GM21381 (cell line): ENCODE data around the gene RBM23.
A peak's percentile ranks its signal among the peaks of the same experiment; 100 is the strongest.
"Not testable (repeated sequence)": the region's sequence is repeated elsewhere in the genome, so short reads cannot be mapped to it uniquely, and the experiment has no call there.

Experiments used
- ATAC-seq: cut with Tn5 transposase; IDR thresholded peaks from one replicate; pipeline ENCODE4 v1.9.1; 2021; ENCODE audit warnings: mild to moderate bottlenecking, moderate library complexity; ENCODE audit not compliant: unreplicated experiment

The RBM23 gene

DNA sequence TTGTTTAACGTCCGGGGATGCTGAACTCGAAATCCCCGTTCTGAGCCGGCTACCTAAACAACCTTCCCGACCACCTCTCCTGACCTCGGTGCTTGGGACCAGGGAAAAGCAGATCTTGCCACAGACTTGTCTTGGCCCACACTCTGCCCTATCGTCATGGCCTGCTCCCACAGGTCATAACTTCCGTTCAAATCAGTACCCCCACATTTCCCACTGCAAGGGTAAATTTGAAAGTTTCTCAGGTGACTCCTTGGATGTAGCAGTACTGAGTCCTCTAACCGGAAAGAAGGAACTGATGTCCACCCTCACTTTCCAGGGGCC, 612 bp upstream of the RBM23 start:
- ATAC-seq, result no peak

DNA sequence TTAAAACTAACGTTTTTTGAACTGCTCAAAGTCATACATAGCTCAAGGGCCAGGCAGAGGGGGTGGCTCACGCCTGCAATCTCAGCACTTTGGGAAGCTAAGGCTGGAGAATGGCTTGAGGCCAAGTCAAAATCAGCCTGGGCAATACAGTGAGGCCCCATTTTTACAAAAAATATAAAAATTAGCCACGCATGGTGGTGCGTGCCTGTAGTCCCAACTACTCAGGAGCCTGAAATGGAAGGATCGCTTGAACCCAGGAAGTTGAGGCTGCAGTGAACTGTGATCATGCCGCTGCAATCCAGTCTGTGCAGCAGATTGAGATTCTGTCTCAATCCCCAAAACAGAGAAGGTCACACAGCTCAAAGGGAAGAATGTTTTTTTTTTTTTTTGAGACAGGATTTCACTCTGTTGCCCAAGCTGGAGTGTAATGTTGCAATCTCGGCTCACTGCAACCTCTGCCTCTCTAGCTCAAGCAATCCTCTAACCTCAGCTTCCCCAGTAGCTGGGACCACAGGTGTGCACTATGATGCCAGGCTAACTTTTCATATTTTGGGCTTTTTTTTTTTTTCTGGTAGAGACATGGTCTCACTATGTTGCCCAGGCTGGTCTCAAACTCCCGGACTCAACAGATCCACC, 2.9 kb downstream of the RBM23 start:
- no peak for ATAC-seq

DNA sequence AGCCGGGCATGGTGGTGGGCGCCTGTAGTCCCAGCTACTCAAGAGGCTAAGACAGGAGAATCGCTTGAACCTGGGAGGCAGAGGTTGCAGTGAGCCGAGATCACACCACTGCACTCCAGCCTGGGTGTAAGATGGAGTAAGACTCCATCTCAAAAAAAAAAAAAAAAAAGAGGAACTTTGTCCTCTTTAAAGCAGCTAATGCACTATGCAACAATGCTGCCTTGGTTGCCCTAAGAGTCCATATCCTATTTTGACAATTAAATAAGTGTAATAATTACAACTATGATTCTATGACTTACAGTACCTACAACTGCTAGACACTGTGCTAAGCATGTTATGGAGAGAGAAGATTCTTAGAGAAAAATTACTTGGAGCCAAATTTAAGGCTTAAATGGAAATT, 4.1 kb downstream of the RBM23 start:
- ATAC-seq, result not testable (repeated sequence)

DNA sequence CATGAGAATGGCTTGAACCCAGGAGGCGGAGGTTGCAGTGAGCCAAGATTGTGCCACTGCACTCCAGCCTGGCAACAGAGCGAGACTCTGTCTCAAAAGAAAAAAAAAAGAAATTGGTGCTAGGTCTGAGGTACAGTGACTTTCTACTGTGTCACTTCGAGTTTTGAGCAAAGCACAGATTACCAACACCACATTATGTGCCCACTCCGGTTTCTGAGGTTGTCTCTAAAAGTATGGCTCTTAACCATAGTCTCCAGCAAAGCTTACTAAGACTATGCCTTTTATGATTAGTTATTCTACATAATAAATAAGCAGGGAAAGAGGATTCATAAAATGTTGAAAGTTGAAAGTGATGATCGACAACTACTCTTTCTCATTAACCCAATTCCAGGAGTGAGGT, 8.0 kb downstream of the RBM23 start:
- no peak for ATAC-seq

DNA sequence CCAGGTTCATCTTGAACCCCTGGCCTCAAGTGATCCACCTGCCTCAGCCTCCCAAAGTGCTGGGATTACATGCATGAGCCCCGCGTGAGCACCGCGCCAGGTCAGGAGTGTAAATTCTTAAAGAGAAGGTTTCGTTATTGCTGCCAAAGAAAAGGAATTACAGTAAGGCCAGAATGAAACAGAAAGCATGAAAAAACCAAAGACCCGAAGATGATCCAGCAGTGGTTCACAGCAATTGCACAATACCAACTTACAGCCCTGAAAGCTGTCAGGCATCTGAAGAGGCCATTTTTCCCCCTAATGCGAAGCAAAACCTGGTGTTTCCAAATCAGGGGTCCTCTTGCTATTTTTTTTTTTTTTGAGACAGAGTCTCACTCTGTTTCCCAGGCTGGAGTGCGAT, 10.3 kb downstream of the RBM23 start:
- no peak for ATAC-seq

DNA sequence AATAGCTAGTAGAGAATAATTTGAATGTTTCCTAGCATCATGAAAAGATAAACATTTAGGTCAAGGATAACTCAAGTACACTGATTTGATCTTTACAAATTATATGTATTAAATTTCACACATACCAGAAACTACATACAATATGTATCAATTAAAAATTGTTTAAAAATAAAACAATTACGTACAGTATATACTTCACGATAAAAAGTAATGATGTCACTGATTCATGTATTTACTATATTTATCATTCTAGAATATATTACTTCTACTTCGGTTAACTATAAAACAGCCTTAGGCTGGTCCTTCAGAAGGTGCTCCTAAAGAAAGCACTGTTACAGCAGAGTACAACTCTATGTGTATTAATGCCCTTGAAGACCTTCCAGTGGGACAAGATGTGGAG, 11.5 kb downstream of the RBM23 start:
- no peak for ATAC-seq

DNA sequence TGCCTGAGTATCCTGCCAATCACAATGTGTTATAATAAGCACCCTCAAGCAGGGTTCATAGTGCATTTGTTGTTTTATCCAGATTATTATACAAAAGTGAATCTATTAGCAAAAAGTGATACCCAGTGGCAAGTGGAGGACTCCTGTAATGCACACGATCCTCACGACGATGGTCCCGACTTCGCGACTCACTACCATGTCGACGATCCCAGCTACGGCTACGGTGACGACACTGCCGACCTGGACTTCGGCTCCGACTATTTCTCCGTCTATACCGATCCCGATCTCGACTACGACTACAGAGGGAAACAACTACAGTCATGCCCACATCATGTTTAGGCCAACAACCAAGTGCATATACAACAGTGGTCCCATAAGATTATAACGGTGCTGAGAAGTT, 12.9 kb downstream of the RBM23 start:
- ATAC-seq, result no peak

DNA sequence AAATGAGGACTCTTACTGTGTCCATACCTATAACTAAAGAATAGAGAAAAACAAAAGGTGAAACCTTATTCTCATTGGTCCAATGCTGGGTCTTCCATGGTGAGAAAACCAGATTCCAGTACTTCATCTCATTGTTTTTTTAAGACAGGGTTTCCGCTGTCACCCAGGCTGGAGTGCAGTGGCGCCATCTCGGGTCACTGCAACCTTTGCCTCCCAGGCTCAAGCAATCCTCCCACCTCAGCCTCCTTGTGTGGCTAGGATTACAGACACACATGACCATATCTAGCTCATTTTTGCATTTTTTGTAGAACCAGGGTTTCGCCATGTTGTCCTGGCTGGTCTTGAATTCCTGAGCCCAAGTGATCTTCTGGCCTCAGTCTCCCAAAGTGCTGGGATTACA, 13.3 kb downstream of the RBM23 start:
- no peak for ATAC-seq

DNA sequence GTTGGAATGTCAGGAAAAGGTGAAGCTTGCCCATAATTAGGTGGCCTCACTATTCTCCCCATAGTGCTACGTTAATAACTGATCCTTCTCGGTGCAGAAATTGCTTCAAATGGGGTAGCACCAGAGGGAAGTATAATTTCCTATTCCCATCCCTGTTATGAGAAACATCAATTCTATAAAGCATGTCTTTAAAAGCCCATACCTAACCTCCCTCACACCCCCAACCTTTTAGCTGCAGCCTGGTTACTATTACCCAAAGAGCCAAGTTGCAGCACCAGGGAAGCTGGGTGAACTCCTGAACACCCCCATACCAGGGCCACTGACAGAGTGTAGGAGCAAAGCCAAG, 15.2 kb downstream of the RBM23 start:
- no peak for ATAC-seq

DNA sequence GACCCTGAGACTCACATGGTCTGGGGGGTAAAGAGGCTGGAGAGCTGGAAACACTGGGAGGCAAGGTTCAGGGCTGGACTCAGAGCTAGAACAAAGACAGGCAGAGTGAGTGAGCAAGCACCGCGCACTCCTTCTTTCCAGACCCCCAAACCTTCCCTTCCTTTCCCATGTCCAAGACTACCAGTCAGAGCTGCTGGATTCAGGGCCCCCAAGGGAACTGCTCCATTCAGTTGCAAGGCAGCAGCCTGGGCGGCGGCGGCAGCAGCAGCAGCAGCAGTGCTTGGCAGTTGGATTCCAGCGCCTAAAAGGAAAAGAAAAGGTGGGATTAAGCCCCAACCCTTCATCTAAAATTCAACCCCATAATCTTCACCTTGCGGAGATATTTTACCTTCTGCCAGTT, 17.1 kb downstream of the RBM23 start:
- no peak for ATAC-seq

DNA sequence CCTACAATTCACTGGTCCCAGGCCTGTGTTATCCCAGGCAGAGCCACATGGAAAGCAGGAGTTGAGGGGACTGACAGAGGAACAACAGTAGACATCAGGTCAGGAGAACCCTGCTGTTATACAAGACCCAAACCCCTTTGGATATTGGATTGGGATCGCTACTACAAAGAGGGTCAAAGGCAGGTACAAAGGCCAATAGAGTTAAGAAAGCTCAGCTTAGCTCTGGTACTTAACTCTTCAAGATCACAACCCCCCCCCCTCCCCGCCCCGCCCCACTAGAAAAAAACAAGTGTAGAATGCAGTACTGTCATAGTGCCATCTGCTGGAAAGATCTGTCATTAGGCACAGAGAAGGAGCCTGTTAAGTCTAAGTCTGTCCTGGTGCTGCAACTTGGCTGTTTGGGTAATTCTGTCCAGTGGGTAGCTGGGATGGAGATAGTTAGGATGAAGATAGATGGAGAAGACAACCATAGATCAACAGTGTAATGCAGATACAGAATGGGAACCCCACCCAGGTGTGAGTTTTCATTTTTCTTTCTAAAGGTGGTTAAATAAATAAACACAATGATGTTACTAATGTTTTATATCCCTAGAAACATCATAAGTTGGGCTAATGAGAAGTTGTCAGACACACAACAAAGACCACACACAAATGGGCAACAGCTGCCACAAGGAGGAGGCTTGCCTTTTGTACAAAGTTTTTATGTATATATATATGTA, 18.7 kb downstream of the RBM23 start:
- no peak for ATAC-seq

DNA sequence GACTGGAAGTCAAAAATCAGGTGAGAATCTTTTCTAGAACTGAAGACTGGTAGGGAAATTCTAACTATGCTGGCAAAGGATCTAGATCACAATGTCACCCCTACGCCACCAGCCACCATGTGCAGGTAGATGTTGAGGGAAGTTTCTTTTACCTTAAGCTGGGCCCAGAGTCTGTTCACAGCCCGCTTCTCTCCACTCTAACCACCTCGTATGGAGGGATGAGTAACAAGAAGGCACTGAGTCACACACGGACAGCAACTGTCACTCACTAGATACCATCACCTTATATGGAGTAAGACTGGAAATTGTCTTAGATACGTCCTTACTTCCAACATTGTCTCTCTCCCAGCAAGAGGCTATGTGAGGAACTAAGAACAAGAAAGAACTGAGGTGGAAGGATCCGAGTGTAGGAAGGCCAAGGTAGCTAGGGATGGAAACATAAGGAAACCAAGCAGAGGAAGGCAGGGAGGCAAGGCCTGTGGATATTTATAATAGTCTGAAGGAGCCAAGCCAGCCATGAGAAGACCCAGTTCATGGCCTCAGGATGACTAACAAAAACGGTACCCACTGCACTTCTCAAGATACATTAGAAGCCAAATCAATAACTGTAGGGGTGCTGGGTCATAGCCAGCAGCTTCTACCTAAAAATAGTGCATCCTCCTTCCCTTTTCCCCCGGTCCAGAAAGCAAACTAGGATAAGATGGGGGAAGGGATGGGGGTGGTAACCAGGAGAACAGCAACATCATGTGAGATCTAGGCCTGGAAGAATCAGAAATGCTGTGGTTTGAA, 20.5 kb downstream of the RBM23 start:
- no peak for ATAC-seq

DNA sequence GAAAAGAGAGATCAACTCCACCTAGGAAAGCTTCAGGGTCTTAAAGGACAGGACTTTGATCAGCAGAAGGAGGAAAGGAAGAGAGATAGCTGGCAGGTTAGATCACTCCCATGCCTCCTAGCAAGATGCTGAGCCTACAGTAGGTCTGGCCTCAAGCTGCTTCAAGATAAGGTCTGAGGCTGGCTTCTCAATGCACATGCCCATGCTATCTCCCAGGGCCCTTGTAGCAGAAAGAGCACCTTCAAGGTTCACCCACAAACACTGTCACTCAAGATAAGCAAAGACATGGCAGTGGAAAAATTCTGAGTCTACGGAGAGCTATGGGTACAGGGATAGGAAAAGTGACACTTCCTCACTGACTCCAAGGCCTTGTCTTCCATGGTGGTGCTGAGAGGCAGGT, 21.6 kb downstream of the RBM23 start:
- ATAC-seq, result no peak

DNA sequence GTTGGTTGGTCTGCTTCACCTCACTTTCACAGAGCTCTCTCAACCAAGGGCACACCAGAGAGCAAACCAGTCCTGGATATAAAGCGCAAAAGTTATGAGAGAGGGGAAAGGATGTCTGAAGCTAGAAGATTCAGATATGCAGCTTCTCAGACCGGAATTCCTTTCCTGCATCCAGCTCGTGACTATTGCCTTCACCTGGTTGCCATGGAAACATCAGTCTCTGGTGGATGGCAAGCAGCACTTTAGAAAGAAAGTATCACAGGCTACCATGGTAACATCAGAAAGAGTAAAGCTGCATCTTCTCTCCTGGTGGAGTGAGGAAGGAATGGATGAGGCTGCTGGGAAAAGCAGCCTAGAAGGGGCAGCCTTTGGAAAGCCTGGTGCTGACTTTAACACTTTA, 22.2 kb downstream of the RBM23 start:
- ATAC-seq, result no peak

DNA sequence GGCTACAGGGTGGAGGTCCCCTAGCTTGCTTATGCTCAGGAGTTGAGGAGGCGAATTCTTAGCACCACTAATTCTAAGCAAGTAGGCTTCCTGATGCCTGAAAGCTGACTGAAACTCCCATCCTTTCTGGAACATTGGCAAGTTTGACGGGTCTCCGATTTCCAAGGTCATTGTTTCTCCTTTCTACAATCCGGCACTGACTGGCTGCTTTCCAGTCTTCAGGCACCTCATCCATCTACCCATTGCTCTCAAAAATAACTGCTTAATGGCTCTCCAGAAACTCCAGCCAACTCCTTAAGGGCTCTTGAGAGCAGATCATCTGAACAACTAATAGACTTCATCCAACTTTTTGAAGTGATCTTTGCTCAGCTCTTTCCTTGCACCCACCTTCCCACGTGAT, 22.6 kb downstream of the RBM23 start:
- no peak for ATAC-seq

DNA sequence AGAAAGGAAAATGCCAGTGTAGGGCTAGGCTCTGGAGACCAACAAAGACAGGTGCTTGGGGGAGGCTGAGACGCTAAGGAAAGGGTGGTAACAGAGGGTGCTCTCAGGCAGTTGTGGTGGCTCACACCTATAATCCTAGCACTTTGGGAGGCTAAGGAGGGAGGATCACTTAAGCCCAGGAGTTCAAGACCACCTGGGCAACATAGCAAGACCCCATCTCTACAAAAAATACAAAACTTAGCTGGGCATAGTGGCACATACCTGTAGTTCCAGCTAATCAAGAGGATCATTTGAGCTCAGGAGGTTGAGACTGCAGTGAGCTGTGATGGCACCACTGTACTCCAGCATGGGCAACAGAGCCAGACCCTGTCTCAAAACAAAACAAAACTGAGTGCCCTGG, 23.5 kb downstream of the RBM23 start:
- no peak for ATAC-seq

DNA sequence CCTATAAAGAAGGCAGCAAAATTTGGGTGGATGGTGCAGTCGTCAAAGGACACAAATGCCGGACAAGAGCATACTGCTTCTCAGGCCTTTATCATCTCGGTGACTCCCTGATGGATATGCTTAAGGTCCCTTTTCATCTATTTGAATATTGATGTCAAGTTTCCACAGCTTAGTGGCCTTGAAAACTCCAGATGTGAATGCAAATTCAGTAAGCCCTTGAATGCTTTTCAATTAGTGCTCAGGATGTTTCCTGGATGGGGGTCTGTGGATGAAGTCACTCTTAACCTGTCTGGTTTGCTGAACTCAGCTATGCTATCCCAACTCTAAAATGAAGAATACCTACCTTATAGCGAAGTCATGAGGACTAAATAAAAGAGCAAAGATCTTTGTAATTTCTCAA, 25.2 kb downstream of the RBM23 start:
- ATAC-seq, result no peak

DNA sequence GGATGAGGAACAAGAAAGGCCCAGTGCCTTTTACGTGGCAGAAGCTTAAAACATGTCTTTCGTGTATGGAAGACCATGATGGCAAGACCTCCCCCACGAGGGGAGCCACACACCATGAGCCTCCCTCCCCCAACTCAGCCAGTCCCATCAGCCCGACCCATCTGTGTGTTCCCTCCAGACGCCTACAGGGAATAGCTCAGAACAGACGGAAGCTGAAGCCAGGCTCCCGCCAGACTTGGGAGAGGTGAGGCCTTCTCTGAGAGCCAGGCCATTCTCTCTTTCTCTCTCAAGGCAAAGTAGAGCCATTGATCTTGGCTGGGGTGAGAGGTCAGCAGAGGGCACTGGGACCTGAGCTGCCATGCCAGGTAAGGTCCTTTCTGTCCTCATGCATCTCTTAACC, 26.5 kb downstream of the RBM23 start:
- no peak for ATAC-seq

DNA sequence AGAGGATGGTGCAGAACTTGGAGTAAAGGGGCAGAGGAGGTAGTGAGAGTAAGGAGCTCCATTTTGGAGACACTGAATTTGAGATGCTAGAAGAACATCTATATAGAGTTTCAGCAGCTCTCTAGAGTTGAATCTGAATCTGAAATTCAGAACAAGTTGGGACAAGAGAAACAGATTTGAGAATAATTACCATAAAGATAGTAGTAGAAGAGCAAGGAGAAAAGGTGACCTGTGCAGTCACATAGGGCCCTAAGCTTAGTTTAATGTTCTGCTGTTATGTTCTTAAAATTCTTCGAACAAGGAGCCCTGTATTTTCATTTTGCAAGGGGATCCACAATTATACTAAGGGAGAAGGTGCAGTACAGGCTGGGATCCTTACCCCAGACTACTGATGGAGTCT, 28.5 kb downstream of the RBM23 start:
- no peak for ATAC-seq

DNA sequence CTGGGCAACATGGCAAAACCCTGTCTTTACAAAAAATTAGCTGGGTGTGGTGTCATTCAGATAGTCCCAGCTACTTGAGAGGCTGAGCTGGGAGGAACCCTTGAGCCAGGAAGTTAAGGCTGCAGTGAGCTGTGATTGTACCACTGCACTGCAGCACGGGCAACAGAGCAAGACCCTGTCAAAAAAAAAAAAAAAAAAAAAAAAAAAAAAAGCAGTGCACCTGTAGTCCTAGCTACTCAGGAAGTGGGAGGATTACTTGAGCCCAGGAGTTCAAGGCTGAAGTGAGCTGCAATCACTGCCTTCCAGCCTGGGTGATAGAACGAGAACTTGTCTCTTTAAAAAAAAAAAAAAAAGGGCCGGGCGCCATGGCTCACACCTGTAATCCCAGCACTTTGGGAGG, 30.3 kb downstream of the RBM23 start:
- ATAC-seq, result no peak

DNA sequence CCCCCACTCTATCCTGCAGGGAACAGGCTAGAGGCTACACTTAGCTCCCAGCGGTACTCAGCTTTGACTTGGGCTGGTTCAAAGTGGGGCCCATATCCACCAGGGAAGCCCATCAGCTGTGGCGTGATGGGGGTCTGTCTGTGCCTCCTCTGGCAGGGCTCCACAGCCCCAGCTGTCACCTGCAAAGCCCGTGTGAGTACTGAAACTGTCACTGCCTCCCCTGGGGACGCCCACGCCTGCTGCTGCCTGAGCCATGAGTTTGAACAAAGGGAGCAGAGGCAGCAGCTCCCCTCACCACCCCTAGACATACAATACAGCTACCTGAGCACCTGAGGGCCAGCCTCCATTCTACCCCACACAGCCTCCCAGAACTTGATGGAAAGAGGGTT, 31.0 kb downstream of the RBM23 start:
- ATAC-seq, result peak; percentile 42

DNA sequence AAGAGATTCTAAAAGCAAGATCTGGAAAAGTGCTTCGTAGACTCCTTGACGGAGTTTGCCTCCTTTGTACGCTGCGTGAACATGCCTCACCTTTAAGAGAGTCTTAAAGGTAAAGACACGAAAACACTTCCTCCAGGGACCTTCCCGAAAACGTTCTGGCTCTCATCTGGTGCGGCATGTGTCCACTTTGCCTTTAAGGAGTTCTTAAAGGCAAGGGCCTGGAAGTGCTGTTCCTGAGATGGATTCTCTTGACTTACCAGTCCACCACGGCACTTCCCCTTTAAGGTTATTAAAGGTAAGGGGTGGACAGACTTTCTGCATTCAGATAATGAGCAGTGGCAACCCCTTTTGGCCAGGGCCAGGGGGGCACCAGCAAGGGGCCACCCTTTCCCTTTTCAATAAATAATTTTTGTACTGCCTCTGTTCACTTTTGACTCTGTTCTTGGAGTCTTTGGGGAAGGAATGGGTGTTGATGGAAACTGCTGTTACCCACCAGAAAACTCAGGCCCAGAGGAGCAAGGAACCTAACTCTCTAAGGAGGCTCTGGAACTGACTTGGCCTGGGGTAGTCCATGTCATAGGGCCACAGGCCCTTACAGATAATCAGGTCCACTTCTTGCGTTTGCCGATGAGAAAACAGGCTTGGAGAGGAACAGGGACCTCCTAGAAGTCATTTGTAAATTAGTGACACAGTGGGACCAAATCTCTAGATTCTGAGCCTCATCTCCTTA, 31.5 kb downstream of the RBM23 start:
- ATAC-seq, result peak; percentile 37
